Measurements from ENCODE around the gene PGBD5.

The PGBD5 gene

GRCh38 chr1:230299191-230300006 is 126.7 kb downstream of the PGBD5 start:
- DNase-seq: no peak

DNA sequence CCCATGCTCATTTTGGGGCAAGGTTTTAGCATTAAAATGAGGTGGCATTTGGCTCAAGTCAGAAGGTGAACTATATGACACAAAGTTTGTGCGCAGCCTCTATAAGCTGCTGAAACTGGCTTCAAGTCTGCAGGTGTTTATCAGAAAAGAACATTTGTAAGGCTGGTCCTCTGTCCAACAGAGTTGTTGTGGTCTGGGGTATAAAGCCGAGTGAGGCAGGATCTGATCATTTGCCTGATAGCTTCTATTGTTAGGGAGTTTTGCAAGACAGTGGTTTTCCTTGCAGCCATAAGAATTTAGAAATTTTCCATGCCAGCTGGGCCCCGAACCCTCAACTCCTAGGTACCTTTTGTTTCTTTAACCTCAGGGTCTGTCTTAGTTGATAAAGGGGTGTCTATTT is 130.8 kb downstream of the PGBD5 start:
- no peak for DNase-seq

DNA sequence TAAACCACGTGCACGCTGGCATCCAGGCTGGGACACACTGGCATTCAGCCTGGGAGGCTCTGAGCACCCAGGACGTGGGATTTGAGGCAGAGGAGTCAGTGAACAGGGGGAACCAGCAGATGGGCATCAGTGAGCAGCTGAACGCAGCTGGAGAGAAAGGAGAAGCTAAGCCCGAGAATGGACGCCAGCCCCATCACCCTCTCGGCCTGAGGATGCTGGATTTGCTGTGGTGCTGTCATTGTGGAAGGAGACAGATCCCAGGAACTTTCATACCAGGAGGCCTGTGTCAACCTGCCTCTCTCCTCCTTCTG is 132.8 kb downstream of the PGBD5 start:
- no peak for DNase-seq

DNA sequence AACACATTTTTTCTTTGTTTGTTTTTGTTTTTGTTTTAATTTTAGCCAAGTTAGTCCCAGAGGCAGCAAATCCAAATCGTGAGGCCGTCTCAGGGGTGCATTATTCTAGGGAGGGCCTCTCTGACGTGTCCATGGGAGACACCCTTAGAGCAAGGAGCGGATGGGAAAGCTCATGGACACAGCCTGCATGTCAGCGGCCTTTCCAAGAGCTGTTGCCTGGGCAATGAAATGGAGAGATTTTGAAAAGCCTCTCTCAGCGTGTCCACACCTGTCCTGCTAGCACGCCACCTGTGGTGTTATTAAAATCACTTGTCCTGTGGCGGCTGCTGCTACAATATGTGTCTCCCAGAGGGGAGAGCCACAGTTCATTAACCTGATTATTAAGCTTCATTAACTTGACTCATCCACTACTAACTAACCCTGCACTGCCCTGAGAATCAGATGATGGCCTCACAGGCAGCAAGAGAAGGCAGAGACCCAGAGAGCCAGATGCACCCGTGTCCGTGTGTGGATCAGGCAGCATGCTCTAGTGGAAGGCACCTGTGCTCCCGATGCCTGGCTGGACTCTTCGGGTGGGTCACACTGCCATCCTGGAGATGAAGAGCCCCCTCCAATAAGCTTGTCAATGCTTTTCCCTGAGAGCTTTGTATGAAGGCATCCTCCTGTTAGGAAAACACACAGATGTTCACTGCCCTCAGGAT is 133.3 kb downstream of the PGBD5 start:
- no peak for DNase-seq

DNA sequence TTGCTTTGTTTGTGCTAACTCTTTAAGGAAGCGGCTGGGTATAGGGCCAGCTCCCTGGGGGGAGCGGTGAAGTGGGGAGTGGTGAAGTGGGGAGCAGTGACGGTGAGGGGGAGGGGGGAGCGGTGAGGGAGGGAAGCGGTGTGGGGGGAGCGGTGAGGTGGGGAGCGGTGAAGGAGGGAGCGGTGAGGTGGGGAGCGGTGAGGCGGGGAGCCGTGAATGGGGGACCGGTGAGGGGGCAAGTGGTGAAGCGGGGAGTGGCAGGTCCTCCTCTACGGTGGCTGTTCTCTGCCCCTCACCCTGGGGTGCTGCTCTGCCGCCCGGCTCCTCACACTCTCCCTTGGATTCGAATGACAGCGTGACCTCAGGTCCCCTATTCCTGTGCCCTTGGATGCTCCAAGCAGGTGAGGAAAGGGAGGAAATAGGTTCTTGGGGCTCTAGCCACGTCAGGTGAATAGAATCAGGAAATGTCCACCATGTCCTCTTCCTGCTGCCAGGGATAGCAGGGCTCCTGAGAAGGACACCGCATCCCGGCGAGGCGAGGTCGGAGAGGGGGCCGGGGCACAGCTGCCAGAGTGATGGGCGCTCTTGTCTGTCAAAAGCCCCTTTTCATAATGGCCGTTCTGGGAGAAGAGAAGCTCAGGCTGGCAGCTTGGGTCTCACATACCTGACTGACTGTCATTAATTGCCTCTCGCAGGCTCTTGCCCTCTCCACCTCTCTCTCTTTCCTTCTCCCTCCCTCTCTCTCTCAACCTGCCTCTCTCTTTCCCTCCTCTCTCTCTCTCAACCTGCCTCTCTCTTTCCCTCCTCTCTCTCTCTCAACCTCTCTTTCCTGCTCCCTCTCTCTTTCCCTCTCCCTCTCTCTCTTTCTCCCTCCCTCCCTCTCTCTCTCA is 134.2 kb downstream of the PGBD5 start:
- DNase-seq: no peak

DNA sequence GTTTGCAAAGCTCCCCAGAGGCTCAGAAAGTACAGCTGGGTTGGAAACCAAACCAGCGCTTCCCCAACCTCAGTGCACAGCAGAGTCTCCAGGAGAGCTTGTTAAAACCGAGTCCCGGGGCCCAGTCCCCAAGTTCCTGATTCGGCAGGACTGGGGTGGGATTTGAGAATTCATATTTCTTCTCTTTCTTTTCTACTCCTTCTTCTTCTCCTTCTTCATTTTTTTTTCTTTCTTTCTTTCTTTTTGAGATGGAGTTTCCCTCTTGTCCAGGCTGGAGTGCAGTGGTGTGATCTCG is 136.8 kb downstream of the PGBD5 start:
- DNase-seq: no peak

- no peak for DNase-seq
Measured at GRCh38 chr1:230288641-230289349, 137.3 kb downstream of the PGBD5 start.

DNA sequence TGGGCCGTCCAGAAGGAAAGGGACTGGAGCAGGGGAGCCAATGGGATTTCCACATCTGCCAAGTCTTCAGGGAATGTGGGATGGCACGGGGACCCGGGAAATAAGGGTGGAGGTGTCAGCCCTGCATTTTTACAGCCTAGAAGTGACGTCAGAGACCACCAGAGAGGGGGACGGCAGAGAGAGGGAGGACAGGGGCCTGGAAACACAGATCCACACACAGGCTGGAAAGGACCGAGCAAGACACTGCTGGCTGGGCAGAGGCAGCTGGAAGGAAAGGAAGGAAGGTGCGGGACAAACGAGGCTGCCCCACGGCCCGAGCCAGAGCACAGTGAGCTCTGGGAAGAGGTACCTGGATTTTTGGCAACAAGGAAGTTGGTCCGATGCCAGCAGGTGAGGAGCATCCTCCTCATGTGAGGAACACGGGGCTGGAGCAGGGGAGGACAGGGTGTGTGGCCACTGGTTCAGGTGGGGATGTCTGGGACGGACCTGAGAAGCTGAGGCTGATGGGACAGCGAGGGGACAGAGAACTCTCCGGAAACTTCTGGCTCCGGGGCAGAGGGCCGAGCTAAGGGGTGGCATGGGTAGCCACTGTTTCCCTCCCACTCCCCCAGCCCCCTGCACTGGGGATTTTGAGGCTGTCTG is 138.3 kb downstream of the PGBD5 start:
- DNase-seq: no peak

DNA sequence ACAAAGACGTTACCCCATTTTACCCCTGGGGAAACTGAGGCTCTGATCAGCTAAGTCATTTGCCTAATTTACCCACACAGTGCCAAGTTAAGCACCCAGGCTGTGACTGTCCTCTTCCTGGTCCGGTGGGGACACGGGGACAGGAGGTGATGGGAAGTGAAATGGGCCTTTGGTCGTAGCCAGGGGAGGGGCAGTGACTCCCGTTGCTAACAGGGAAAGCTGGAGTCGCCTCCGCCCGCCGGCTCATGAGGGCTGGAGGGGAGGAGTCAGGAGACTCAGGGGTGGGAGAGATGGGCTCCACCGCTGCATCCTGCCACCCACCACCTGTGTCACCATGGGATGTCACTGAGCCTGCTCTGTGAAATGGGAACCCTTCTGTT is 139.3 kb downstream of the PGBD5 start:
- DNase-seq: no peak

GRCh38 chr1:230286166-230286889 is 139.8 kb downstream of the PGBD5 start:
- no peak for DNase-seq

DNA sequence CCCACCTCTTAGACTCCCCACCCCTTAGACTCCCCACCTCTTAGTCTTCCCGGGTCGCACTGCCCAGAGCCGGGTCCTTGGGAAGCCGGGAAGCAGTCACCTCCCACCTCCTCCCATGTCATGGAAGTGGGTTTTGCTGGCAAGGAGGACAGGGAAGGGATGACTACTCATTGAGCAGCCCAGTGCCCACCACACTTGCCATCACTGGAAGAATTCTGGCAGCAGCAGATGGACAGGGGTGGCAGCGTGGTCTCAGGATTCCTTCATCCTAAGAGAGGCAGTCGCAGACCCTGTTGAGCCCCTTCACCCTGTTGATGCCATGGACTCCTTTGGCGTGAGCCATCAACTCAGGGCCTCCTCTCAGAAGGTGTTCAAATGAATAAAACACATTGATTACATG is 140.8 kb downstream of the PGBD5 start:
- no peak for DNase-seq

DNA sequence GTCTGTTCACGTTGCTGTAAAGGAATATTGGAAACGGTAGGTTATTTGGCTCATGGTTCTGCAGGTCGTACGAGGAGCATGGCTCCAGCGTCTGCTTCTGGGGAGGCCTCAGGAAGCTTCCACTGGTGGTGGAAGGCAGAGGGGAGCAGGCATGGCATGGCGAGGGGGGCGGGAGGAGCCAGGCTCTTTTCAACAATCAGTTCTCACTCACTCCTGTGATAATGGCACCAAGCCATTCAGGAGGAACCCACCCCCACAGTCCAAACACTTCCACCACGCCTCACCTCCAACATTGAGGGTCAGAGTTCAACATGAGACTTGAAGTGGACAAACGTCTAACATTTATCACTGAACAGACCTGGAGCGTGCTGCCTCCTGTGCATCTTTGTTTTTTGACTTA is 141.2 kb downstream of the PGBD5 start:
- no peak for DNase-seq

- no peak for DNase-seq
Measured at GRCh38 chr1:230283678-230284077, 142.5 kb downstream of the PGBD5 start.

GRCh38 chr1:230282157-230282556 is 144.0 kb downstream of the PGBD5 start:
- no peak for DNase-seq

DNA sequence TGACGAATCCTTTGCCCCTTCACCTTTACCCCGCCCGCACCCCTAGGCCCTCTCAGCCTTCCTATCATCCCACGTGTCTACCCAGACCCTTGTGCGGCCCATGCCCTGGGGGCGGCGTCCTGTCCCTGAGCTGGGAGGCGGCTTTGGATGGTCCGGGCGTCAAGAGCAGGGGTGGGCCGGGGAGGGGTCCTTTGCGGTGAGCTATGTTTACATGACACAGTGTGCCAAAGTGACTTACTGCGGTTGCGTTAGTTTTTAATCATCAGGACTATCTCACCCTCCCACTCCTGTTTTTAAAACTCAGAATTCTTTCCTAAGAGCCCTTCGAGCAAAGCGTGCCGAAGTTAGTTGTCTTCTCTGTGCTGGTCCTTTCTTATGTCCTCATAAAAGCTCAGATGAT is 144.6 kb downstream of the PGBD5 start:
- no peak for DNase-seq

GRCh38 chr1:230280906-230281413 is 145.2 kb downstream of the PGBD5 start:
- DNase-seq: no peak

DNA sequence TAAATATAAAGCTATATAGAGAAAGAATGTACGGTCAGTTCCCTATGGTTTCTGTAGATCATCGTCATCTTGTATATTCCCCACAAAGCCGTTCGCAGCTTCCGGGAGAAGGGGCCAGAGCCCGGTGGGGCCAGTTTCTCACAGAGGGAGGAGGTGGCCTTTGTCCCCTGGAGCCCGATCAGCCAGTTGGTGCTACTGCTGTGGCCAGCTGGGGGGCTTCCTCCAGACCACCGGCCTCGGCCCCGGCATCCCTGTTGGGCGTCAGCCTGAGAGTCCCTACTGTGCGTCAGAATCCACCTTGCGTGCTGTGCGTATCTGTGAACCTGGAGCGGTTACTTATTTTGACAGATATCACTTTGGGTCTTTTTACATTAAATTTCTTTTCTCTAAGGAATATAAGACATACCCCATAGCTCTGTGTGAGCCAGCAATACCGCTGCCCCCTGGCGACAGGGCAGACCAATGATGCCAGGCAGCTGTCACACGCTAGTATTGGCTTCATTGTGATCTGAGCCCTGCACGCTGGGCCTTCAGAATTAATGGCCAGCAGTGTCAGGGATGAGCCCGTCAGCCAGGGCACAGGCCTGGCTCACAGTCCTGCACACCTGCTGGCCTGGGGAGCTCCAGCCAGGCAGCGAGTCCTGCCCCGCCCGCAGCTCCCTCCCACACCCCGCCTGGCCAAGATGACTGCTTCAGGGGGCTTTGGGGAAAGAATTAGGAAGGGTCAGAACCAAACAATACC is 145.9 kb downstream of the PGBD5 start:
- no peak for DNase-seq

DNA sequence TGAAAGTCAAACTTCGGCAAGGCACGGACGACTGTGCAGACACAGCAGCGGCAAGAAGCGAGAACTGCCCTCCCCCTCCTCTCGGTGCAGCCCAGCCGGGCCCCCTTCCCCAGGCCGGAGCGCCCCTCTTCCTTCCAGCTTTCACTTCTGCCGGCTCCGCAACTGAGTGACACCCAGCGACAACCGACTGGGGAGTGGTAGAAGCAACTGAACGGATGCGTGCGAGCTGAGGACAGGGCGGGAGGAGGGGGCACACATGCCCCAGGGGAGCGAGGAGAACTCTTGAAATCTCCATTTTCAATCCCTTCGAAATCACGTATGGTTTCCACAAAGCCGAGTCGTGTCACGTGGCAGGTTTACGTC is 146.6 kb downstream of the PGBD5 start:
- no peak for DNase-seq

DNA sequence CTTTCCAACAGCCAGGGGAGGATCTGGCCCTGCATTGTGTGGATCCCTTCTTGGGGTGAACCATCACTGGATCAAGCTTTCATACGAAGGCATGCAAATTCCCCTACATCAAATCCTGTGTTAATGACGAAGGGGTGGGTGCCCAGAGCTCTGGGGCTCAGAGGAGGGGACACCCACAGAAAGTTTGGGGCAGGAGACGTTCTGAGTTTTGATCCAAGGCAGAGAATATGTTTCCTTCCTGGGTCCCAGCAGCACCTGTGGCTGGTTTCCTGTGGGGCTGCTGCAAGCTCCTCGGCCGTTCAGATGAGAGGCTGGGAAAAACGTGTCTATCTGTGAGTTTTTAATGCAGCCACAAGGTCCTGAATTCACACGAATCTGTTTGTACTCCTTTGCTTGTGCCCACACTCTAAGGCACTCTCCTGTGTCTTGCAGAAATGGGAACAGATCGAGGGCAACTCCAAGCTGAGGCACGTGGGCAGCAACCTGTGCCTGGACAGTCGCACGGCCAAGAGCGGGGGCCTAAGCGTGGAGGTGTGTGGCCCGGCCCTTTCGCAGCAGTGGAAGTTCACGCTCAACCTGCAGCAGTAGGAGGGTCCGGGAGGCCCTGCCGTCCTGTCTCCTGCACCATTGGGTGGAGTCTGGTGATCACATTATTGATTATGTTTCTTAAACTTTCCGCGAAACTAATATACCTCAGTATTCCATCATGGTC is 147.1 kb downstream of the PGBD5 start:
- no peak for DNase-seq

GRCh38 chr1:230278376-230278775 is 147.8 kb downstream of the PGBD5 start:
- no peak for DNase-seq

Data from KG1 (cell line).